GM21381 (cell line): ENCODE measurements around the gene PIAS2.
"Not testable (repeated sequence)": the region's sequence is repeated elsewhere in the genome, so short reads cannot be mapped to it uniquely, and the experiment has no call there.

Source experiments
- ATAC-seq: cut with Tn5 transposase; IDR thresholded peaks from one replicate; pipeline ENCODE4 v1.9.1; 2021; ENCODE audit warnings: mild to moderate bottlenecking, moderate library complexity; ENCODE audit not compliant: unreplicated experiment

The PIAS2 gene, protein sequence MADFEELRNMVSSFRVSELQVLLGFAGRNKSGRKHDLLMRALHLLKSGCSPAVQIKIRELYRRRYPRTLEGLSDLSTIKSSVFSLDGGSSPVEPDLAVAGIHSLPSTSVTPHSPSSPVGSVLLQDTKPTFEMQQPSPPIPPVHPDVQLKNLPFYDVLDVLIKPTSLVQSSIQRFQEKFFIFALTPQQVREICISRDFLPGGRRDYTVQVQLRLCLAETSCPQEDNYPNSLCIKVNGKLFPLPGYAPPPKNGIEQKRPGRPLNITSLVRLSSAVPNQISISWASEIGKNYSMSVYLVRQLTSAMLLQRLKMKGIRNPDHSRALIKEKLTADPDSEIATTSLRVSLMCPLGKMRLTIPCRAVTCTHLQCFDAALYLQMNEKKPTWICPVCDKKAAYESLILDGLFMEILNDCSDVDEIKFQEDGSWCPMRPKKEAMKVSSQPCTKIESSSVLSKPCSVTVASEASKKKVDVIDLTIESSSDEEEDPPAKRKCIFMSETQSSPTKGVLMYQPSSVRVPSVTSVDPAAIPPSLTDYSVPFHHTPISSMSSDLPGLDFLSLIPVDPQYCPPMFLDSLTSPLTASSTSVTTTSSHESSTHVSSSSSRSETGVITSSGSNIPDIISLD

DNA sequence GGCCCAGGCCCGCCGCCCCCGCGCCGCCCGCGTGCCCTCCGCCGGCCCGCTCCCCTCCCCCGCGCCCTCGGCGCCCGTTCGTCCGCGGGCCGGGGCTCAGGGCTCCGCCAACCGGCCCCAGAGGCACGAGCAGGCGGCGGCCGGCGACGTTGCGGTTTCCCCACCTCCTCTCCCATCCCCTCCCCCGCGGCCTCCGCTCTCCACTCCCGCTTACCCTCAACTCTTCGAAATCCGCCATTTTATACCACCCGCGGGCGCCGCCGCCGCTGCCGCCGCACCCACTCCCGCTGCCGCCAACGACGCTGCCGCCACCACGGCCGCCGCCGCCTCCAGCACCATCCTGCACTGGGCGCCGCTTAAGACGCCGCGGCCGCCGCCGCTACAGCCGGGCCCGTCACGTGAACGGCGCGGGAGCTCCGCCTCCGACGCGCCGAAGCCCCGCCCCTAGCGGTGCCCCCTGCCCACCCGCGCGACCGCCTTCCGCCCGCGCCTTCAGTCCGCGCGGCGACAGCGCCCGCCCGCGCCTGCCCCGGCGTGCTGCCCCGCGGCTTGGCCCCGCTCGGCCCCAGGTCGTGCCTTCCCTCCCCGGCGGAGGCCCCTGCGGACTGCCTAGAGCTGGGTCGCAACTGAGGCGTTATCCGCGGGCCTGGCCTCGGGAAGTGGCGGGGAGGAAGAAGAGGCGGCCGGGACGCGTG lies at the start of gene PIAS2, which contains the start of gene KATNAL2:
PIAS2 (minus strand) TSS at position 400 of the 695 bp plus-strand sequence; CDS start at position 238, 162 bp downstream.
KATNAL2 (plus strand) TSS at position 495 of the 695 bp plus-strand sequence. CDS start 29,271 bp downstream, outside the sequence.
- ATAC-seq, result peak; percentile 91

DNA sequence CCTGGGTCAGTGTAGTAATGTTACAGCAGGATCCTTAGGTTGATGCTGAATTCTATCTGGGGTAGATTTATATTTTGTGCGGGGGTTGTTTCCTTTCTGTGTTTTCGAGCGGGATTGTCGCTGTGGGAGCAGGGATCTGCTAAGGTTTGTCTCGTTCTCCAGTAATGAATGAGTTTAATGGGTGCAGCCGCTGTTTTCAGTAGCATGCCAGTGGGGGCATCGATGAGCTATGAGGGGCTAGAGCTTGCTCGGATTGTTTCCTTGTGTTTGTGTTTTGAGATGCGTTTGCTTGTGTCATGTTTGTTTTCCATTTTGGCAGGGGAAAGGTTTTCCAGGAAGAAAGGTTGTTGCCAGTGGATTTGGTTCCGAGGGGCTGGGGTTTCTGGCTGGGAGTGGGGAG lies 49.0 kb upstream of the PIAS2 start:
- ATAC-seq, result not testable (repeated sequence)

GRCh38 chr18:46964579-46965293 lies 47.4 kb upstream of the PIAS2 start:
- not testable (repeated sequence) for ATAC-seq

DNA sequence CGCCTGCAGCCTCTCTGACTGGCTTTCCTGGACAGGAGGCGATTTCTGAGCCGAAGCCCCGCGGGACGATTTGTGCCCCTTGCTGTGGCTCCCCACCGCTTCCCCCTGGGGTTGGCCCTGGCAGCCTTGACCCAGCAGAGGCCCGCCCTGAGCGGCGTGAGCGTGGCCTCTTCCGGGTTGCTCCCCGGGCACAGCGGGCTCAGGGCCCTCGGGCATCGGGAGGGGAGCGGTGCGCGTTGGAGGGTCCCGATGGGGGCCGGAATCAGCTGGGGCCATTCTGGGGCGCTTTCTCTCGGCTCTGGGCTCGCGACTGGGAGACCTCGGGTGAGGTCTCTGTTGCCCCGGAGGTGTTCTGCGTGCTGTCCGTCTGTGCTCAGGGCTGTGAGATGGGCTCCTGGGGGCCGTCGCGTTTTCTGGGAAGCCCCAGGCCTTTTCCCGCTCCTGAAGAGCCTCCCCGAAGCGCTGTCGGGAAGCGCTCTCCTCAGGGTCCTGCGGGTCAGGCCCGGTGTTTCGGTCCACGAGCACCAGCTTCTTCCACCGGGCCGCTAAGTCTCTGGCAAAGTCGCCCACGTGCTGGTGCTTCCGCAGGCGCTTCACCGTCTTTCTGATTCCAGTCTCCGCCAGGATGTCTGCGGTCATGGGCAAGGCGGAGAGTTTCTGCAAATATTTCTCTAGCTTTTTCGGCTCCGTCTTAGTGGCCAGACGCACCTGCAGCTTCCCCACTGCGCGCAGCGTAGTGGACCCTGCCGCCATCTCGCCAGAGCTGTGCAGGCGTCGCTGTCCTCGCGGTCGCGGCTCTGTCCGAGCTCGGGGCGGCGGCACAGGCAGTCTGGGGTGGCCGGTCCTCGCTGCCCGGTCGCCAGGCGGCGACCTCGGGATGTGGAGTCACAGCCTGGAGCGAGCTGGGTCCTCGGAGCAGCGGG lies 46.6 kb upstream of the PIAS2 start:
- not testable (repeated sequence) for ATAC-seq

- no peak for ATAC-seq
Observed at GRCh38 chr18:46958209-46958608, 40.9 kb upstream of the PIAS2 start.

DNA sequence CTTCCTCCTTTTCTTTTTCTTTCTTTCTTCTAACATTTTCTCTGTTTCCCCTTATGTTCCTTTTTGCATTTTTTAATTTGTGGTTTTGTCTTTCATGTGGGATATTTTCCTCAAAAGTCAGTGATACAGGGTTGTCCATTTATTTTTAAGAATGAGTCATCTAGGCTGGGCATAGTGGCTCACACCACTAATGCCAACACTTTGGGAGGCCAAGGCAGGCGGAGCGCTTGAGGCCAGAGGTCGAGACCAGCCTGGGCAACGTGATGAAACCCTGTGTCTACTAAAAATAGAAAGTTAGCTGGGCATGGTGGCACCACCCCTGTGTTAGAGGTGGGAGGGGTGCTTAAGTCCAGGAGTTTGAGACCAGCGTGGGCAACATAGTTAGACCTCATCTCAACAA lies 35.9 kb upstream of the PIAS2 start:
- no peak for ATAC-seq

DNA sequence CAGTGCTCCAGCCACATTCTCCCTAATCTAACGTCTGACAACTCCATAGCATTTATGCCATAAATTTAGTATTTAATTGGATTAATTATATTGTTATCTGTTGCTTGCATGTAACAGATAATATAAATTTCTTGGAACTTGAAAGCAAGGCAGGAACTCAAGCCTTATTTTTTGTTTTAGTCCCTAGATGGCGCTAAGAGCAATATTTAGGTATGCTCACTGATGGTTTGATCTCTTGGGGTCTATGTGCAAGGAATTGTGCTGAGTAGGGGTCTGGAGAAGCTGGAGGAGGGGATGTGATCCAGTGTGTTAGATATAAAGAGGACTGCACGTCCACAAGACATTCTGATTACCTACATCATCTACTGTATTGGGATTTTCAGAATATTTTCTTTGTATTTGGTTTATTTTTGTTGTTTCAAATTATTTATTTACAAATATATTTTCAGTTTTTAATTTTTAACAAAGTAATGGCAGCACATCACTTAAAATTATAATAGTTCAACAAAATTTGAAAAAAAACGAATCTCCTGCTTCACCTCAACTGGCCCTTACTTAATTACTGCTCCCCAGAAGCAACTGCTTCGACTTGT lies 32.9 kb upstream of the PIAS2 start:
- no peak for ATAC-seq

DNA sequence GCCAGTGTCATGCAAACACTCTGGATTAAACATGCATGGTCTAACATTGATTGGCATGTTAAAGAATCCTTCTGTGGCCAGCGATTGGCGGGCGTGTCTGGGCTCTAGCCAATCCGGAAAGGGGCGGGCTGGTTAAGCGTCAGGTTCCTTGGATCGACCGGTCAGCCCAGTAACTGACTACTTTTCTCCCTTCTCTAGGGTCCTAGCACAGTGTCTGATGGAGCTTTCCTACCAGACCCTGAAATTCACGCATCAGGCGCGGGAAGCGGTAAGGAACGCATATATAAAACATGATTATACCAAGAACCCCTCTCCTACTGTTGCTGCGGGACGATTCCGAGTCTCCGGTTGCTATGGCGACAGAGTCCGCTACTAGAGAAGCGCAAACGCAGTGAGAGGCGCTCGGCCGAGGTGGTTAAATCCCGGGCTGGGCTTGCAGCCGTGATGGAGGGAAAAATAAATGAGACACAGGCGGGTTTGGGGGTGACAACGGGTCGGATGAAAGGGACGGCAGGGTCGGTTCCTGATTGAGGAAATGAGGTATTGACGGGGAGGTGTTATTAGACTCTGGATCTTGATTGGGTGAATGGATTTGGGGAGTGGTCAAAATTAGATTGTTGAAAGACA lies 29.5 kb upstream of the PIAS2 start:
- ATAC-seq, result peak; percentile 97

GRCh38 chr18:46942646-46943045 lies 25.3 kb upstream of the PIAS2 start:
- no peak for ATAC-seq

DNA sequence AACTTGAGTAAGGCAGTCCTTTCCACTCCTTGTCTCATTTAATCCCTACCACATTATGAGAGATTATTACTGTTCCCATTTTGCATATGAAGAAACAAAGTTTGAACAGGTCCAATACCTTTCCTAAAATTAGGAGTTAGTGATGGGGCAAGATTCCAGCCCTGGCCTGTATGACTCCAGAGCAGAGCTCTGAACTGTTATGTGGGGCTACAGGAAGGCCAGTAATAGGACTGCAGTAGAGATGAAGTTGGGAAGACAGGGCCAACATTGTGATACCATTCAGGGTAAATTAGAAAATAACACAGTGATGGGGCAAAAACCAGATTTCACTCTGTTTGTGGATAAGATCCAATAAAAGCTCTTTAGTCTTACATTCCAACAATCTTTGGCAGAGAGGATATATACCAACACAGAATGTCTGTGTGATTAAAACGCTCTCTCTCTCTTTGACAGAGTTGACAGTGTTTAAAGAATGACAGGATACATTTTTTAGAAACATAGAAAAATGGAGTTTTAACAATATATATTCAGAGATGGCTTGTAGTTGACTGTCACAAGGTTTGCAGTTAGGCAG lies 22.8 kb upstream of the PIAS2 start:
- ATAC-seq, result no peak

GRCh38 chr18:46939337-46939963 lies 22.1 kb upstream of the PIAS2 start:
- ATAC-seq, result no peak

DNA sequence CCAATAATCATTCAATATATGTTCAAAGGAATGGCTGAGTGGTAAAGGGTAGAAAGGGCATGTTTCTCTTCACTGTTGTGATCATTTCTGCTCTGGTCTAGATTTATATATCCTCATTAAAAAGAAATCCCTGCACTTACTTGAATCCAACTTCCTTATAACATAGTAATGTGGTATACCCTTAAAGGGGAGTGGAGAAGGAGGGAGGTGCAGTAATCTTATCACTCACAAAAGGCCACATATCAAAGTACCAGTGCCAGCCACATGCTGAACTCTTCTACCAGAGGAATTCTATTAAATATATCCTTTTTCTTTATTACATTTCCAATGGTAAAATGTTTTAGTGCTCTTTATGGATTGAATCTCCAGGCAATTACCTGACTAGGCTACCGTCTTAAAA lies 3.3 kb upstream of the PIAS2 start:
- ATAC-seq, result no peak

GRCh38 chr18:46920067-46920466 lies 2.8 kb upstream of the PIAS2 start:
- no peak for ATAC-seq

GRCh38 chr18:46917803-46918600 lies 695 bp upstream of the PIAS2 start:
- no peak for ATAC-seq

GRCh38 chr18:46916551-46917107 lies 678 bp downstream of the PIAS2 start:
- no peak for ATAC-seq

DNA sequence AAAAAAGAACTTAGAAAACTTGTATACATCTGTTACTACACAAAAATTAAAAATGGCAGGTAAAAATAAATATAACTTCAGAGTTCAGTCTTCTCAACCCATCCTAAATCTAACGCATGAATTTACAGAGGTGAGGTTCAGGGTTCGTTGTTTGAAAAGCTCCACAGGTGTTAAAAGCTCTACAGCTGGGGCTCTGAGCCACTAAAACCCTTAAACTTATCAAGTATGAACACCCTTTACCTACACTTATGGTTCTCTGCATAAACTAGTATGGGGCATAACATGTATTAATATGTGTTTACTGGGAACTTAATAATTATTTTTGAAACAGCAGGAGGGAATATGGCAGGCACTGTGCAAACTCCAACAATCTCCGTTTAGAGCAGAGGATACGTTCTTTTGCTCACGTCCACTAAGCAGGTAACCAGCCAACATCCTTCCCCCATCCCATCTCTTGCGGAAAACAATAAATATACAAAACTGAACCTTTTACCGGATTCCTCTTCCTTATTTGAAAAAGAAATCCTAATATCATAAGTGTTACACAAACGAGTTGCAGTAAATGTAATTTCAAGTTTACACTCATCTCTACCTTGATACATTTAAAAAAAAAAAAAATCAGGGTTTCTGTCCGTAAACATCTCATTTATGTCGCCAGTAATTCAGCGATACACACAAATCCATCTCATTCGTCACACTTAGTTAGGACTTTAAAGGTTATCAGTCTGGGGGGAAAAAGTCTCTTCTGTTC lies 1.3 kb downstream of the PIAS2 start:
- ATAC-seq, result no peak
